IMR-90 (cell line): Measurements from ENCODE around the gene PLA2G1B. TPM values are rescaled to one million over a fixed set of nuclear protein-coding genes. Genes with fewer than 3 reads are reported as not detected.

Experiments used
- ATAC-seq: fragments of 200-7000 bp; cut with Tn5 transposase; 2 replicates; pipeline ENCODE4 v1.9.1; 2020; ENCODE audit warnings: low read depth, mild to moderate bottlenecking, moderate library complexity
- BruUV-seq: library from RNA; stranded (reverse); fragments of 400-500 nt; replicated peaks from 2 replicates; lab custom pipeline; 2021; lab: Mats Ljungman, UMichigan
- CTCF ChIA-PET: fragments of 300-600 bp; formaldehyde crosslinking; extraction: SDS; loops from one replicate; lab custom pipeline; 2021; ENCODE audit warnings: antibody characterized with exemption; lab: Yijun Ruan, JAX
- POLR2A ChIA-PET: fragments of 300-600 bp; sonication (Branson Sonifier 250); formaldehyde crosslinking; loops from one replicate; lab custom pipeline; 2022; ENCODE audit warnings: antibody characterized with exemption; ENCODE audit not compliant: unreplicated experiment; lab: Charles Lee
- DNase-seq: peaks from one replicate; pipeline ENCODE4 v3.0.0; 2013
- H2AFZ ChIP-seq: replicated peaks from 2 replicates; pipeline ENCODE3; 2013; ENCODE audit warnings: low read length, mild to moderate bottlenecking; ENCODE audit not compliant: poor library complexity
- H2AK5ac ChIP-seq: 2 replicates; pipeline ENCODE4 v1.6.1; 2013; ENCODE audit warnings: low read depth, low read length, inconsistent platforms
- H2AK9ac ChIP-seq: replicated peaks from 2 replicates; pipeline ENCODE3; 2013; ENCODE audit warnings: mild to moderate bottlenecking, low read depth, low read length, moderate library complexity; ENCODE audit not compliant: poor library complexity
- H2BK120ac ChIP-seq: 2 replicates; pipeline ENCODE4 v1.6.1; 2013; ENCODE audit warnings: low read depth, low read length, inconsistent platforms
- H2BK15ac ChIP-seq: 3 replicates; pipeline ENCODE4 v1.6.1; 2013; ENCODE audit warnings: low read depth, low read length, inconsistent platforms
- H2BK20ac ChIP-seq: 2 replicates; pipeline ENCODE4 v1.6.1; 2013; ENCODE audit warnings: low read depth, mild to moderate bottlenecking, inconsistent platforms, low read length, moderate library complexity
- H2BK5ac ChIP-seq: 2 replicates; pipeline ENCODE4 v1.6.1; 2013; ENCODE audit warnings: mild to moderate bottlenecking, low read depth, low read length, inconsistent platforms; ENCODE audit not compliant: poor library complexity, severe bottlenecking
- H3K14ac ChIP-seq: replicated peaks from 2 replicates; pipeline ENCODE4 v1.6.1; 2013; ENCODE audit warnings: low read depth, low read length, inconsistent platforms
- H3K18ac ChIP-seq: 2 replicates; pipeline ENCODE4 v1.6.1; 2013; ENCODE audit warnings: low read depth, low read length, control low read depth
- H3K23ac ChIP-seq: 2 replicates; pipeline ENCODE4 v1.6.1; 2013; ENCODE audit warnings: low read depth, low read length, inconsistent platforms
- H3K27ac ChIP-seq: 2 replicates; pipeline ENCODE4 v1.5.1; 2013; ENCODE audit warnings: mild to moderate bottlenecking, control low read depth, low read length; ENCODE audit not compliant: insufficient read depth
- H3K27me3 ChIP-seq: 2 replicates; pipeline ENCODE4 v1.6.1; 2013; ENCODE audit warnings: low read length; ENCODE audit not compliant: control insufficient read depth, insufficient read depth
- H3K36me3 ChIP-seq: 2 replicates; pipeline ENCODE4 v1.6.1; 2013; ENCODE audit warnings: low read length, mixed read lengths; ENCODE audit not compliant: control insufficient read depth, insufficient read depth
- H3K4ac ChIP-seq: 2 replicates; pipeline ENCODE4 v1.6.1; 2013; ENCODE audit warnings: low read depth, low read length, inconsistent platforms
- H3K4me1 ChIP-seq: 2 replicates; pipeline ENCODE4 v1.6.1; 2013; ENCODE audit warnings: low read length, mixed read lengths; ENCODE audit not compliant: control insufficient read depth, insufficient read depth
- H3K4me2 ChIP-seq: 2 replicates; pipeline ENCODE4 v1.6.1; 2013; ENCODE audit warnings: low read depth, mild to moderate bottlenecking, control low read depth, low read length, moderate library complexity
- H3K4me3 ChIP-seq: 2 replicates; pipeline ENCODE4 v1.5.1; 2013; ENCODE audit warnings: low read depth, mild to moderate bottlenecking, control low read depth, low read length, moderate library complexity; ENCODE audit not compliant: insufficient read depth
- H3K56ac ChIP-seq: 2 replicates; pipeline ENCODE4 v1.6.1; 2013; ENCODE audit warnings: low read length, inconsistent platforms; ENCODE audit not compliant: insufficient read depth; ENCODE audit errors: extremely low read depth
- H3K79me1 ChIP-seq, 2 experiments: 2 replicates each; pipeline ENCODE4 v1.6.1; 2013; ENCODE audit warnings: low read length in 2 of 2, inconsistent platforms in 1 of 2, low read depth in 1 of 2
- H3K9ac ChIP-seq: 2 replicates; pipeline ENCODE4 v1.6.1; 2013; ENCODE audit warnings: low read depth, low read length, control low read depth
- H3K9me1 ChIP-seq: 2 replicates; pipeline ENCODE4 v1.6.1; 2013; ENCODE audit warnings: low read length, inconsistent platforms; ENCODE audit not compliant: insufficient read depth
- H3K9me3 ChIP-seq: 2 replicates; pipeline ENCODE4 v1.6.1; 2013; ENCODE audit warnings: low read length; ENCODE audit not compliant: control insufficient read depth, insufficient read depth
- H4K20me1 ChIP-seq: 2 replicates; pipeline ENCODE4 v1.6.1; 2013; ENCODE audit warnings: low read length, inconsistent platforms; ENCODE audit not compliant: insufficient read depth
- H4K5ac ChIP-seq: 2 replicates; pipeline ENCODE4 v1.6.1; 2013; ENCODE audit warnings: mild to moderate bottlenecking, low read depth, low read length, control low read depth
- H4K8ac ChIP-seq, 2 experiments: 2 replicates each; pipeline ENCODE4 v1.6.1; 2013; ENCODE audit warnings: low read depth in 2 of 2, low read length in 2 of 2, control low read depth in 1 of 2, inconsistent platforms in 1 of 2
- H4K91ac ChIP-seq: 2 replicates; pipeline ENCODE4 v1.6.1; 2013; ENCODE audit warnings: low read depth, low read length, inconsistent platforms; ENCODE audit not compliant: insufficient read depth
- BHLHE40 ChIP-seq: fragments of 150-350 bp; IDR thresholded peaks from 2 replicates; pipeline ENCODE4 v1.6.1; 2016; ENCODE audit warnings: mild to moderate bottlenecking, low read depth, low read length
- CEBPB ChIP-seq: IDR thresholded peaks from 2 replicates; pipeline ENCODE4 v1.6.1; 2012; ENCODE audit warnings: low read depth, low read length, improper control_type of control experiment
- CHD1 ChIP-seq: IDR thresholded peaks from 2 replicates; pipeline ENCODE4 v1.6.1; 2012; ENCODE audit warnings: low read depth, low read length, improper control_type of control experiment
- CTCF ChIP-seq: conservative IDR thresholded peaks from 2 replicates; pipeline ENCODE4 v1.5.1; 2012; ENCODE audit warnings: mild to moderate bottlenecking, low read depth, low read length, improper control_type of control experiment
- ELK1 ChIP-seq: fragments of 150-350 bp; IDR thresholded peaks from 2 replicates; pipeline ENCODE4 v1.6.1; 2016; ENCODE audit warnings: low read depth, mild to moderate bottlenecking, low read length, moderate library complexity, borderline replicate concordance
- MAFK ChIP-seq: IDR thresholded peaks from 2 replicates; pipeline ENCODE4 v1.6.1; 2012; ENCODE audit warnings: low read depth, low read length, improper control_type of control experiment
- MXI1 ChIP-seq: IDR thresholded peaks from 2 replicates; pipeline ENCODE4 v1.6.1; 2012; ENCODE audit warnings: low read depth, mild to moderate bottlenecking, low read length, moderate library complexity, borderline replicate concordance
- NFE2L2 ChIP-seq: fragments of 150-350 bp; IDR thresholded peaks from 2 replicates; pipeline ENCODE4 v1.6.1; 2016; ENCODE audit warnings: low read depth, mild to moderate bottlenecking, low read length
- POLR2A ChIP-seq: IDR thresholded peaks from 2 replicates; pipeline ENCODE4 v1.6.1; 2012; ENCODE audit warnings: mild to moderate bottlenecking, low read depth, low read length
- RCOR1 ChIP-seq: IDR thresholded peaks from 2 replicates; pipeline ENCODE4 v1.6.1; 2012; ENCODE audit warnings: mild to moderate bottlenecking, low read length, improper control_type of control experiment; ENCODE audit not compliant: insufficient replicate concordance
- RFX5 ChIP-seq: IDR thresholded peaks from 2 replicates; pipeline ENCODE4 v1.8.0; 2012; ENCODE audit warnings: low read depth, mild to moderate bottlenecking, low read length, moderate library complexity
- SMC3 ChIP-seq: fragments of 150-350 bp; IDR thresholded peaks from 2 replicates; pipeline ENCODE4 v1.6.1; 2016; ENCODE audit warnings: low read depth, mild to moderate bottlenecking, antibody characterized with exemption, low read length, moderate library complexity
- USF2 ChIP-seq: fragments of 150-350 bp; IDR thresholded peaks from 2 replicates; pipeline ENCODE4 v1.6.1; 2017; ENCODE audit warnings: mild to moderate bottlenecking, antibody characterized with exemption, low read length, low read depth
- WGBS, 2 experiments: methylation state at CpG; one replicate each; pipeline versions ENCODE4 v1.1.5 to v1.1.7; 2013; ENCODE audit warnings: missing lambda C conversion rate in 2 of 2; ENCODE audit not compliant: insufficient read length in 1 of 2; ENCODE audit errors: extremely low coverage in 2 of 2; 5-methylcytosine and 5-hydroxymethylcytosine counted together
- dilution Hi-C: fragments of 300-500 bp; cut with HindIII; formaldehyde crosslinking; loops from one replicate; pipeline ENCODE4 v1.14.3; 2018; ENCODE audit warnings: low sequenced_read_pairs; ENCODE audit not compliant: unreplicated experiment
- in situ Hi-C: fragments of 300-500 bp; cut with MboI; formaldehyde crosslinking; loops from 3 replicates; pipeline ENCODE4 v1.14.3; 2019; ENCODE audit warnings: low sequenced_read_pairs, inconsistent platforms, mixed read lengths
- intact Hi-C: fragments of 100-400 bp; cut with micrococcal nuclease; formaldehyde crosslinking; loops from 2 replicates; pipeline ENCODE4 v1.10.0; 2022
- polyA plus RNA-seq, 3 experiments: library from polyadenylated mRNA; depleted of rRNA; stranded (reverse); fragments of >200 nt; gene quantifications; 2 replicates each; pipeline ENCODE4 v1.2.3, GENCODE V29; 2012; ENCODE audit warnings: low replicate concordance in 1 of 3
- total RNA-seq: library from RNA; depleted of rRNA; stranded (reverse); fragments of >200 nt; gene quantifications from 2 replicates; pipeline ENCODE4 v1.2.3, GENCODE V29; 2012

PLA2G1B gene
- total and polyA plus RNA-seq, 2 of the 4 experiments (the other 2 are of a cell fraction), result not detected

DNA sequence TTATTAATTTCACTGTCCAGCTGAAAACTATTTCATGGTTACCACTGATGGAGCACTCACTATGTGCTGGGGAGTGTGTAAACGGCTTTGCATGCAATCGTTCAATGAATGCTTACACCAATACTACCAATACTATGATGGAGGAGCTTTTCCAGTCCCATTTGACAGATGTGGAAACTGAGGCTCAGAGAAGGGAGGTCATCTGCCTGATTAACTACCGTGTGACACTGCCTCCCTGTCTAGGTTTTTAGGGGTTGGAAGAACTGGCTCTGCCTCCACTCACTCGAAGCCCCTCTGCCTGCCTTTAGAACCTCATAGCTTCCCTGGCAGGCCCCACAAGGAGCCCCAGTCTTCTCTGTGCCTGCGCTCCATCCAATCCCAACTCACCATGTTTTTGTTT lies 29.5 kb upstream of the PLA2G1B start:
- intact Hi-C loops, result no loop called here
- Histone ChIP-seq H3K4me1 (no peaks in the 10 kb centered on the region), H2BK5ac (no peak overlapping the region), H4K5ac (no peak overlapping the region), H4K20me1 (no peaks in the 10 kb centered on the region), H3K36me3 (no peaks in the 10 kb centered on the region), H2AFZ (peak overlapping the region; percentile 32), H2BK120ac (no peak overlapping the region), H3K9me1 (0 out of 2 replicates have a peak, but pooled peaks cover under 1% of the 10 kb centered on the region), H2AK9ac (no peak overlapping the region), H2BK20ac (no peak overlapping the region), H3K9me3 (no peaks in the 10 kb centered on the region), H3K27ac (no peak overlapping the region), H3K4me3 (no peak overlapping the region), H3K56ac (no peak overlapping the region), H2AK5ac (no peak overlapping the region), H3K18ac (no peak overlapping the region), H3K27me3 (peaks cover 31% of the 10 kb centered on the region), H3K9ac (no peak overlapping the region), H3K14ac (no peak overlapping the region), H3K4ac (no peak overlapping the region), H4K91ac (no peak overlapping the region), H3K23ac (no peak overlapping the region), H3K79me1 (no peaks in the 10 kb centered on the region), H4K8ac (no peak overlapping the region), H2BK15ac (no peak overlapping the region), H3K4me2 (no peak overlapping the region)
- no CpG with 5 or more reads among the region's 5 CpGs for WGBS, 2 experiments
- DNase-seq (no peak), ATAC-seq (no peak)
- dilution Hi-C loops, result no loop called here
- no TSS peak for BruUV-seq
- POLR2A ChIA-PET, result no interaction called here
- TF ChIP-seq MXI1, result no peak
- TF ChIP-seq MAFK, result no peak
- no peak for TF ChIP-seq SMC3
- no peak for TF ChIP-seq BHLHE40
- TF ChIP-seq CEBPB, result no peak
- no peak for TF ChIP-seq ELK1
- TF ChIP-seq RFX5, result no peak
- TF ChIP-seq NFE2L2, result no peak
- TF ChIP-seq POLR2A, result no peak
- no peak for TF ChIP-seq CTCF
- no peak for TF ChIP-seq USF2
- no peak for TF ChIP-seq RCOR1
- no peak for TF ChIP-seq CHD1
- CTCF ChIA-PET, result interaction anchor here (0.6 to 1.6 kb wide), 4 partner anchors 10 to 224 kb away, joined by 3 to 15 read pairs (median 8); partner anchors contain the start of gene POP5
- in situ Hi-C loops, result no loop called here
